Cerebellar cortex (tissue), 1 donor: ENCODE measurements around the gene SPEM2.

Source experiments
- DNase-seq: peaks from one replicate; pipeline ENCODE4 v3.0.0-alpha.2; 2015; ENCODE audit warnings: low spot score

SPEM2 gene

GRCh38 chr17:7425316-7425715 is at the start of gene SPEM2:
TSS of gene SPEM2 (plus strand) at chr17:7425616. CDS start at chr17:7425689, 73 bp downstream.
- no peak for DNase-seq

- no peak for DNase-seq
These were observed 46.3 kb upstream of the SPEM2 start for GRCh38 chr17:7379134-7379533.

GRCh38 chr17:7380321-7380720 is 45.1 kb upstream of the SPEM2 start:
- peak; percentile 47 for DNase-seq

GRCh38 chr17:7380855-7381683 is 44.3 kb upstream of the SPEM2 start, which contains the start of gene TNK1:
TSS of gene TNK1 (plus strand) at chr17:7381089. CDS start at chr17:7382927, 1,838 bp downstream.
- DNase-seq, result peak; percentile 55

GRCh38 chr17:7382901-7383300 is 42.5 kb upstream of the SPEM2 start:
- DNase-seq, result no peak

GRCh38 chr17:7383371-7383741 is 42.1 kb upstream of the SPEM2 start:
- DNase-seq, result no peak

- DNase-seq, result peak; percentile 70
These were observed 41.5 kb upstream of the SPEM2 start for GRCh38 chr17:7383742-7384488.

- DNase-seq, result no peak
These were observed 40.8 kb upstream of the SPEM2 start for GRCh38 chr17:7384489-7385081.

- DNase-seq, result no peak
These were observed 36.6 kb upstream of the SPEM2 start for GRCh38 chr17:7388856-7389255.

- no peak for DNase-seq
These were observed 35.2 kb upstream of the SPEM2 start for GRCh38 chr17:7389924-7390910.

- DNase-seq, result no peak
These were observed 34.1 kb upstream of the SPEM2 start for GRCh38 chr17:7391307-7391706.

- DNase-seq, result no peak
These were observed 32.5 kb upstream of the SPEM2 start for GRCh38 chr17:7392696-7393612.

- no peak for DNase-seq
These were observed 31.6 kb upstream of the SPEM2 start for GRCh38 chr17:7393613-7394451.

- peak; percentile 82 for DNase-seq
These were observed 30.8 kb upstream of the SPEM2 start, which contains the start of gene PLSCR3 for GRCh38 chr17:7394452-7395191. TSS of gene PLSCR3 (minus strand) at chr17:7394525. CDS start at chr17:7394110, 415 bp downstream.

- no peak for DNase-seq
These were observed 29.3 kb upstream of the SPEM2 start for GRCh38 chr17:7396147-7396546.

- DNase-seq, result no peak
These were observed 26.8 kb upstream of the SPEM2 start for GRCh38 chr17:7398612-7399011.

GRCh38 chr17:7403043-7403726 is 22.2 kb upstream of the SPEM2 start:
- no peak for DNase-seq

- DNase-seq, result no peak
These were observed 21.8 kb upstream of the SPEM2 start for GRCh38 chr17:7403727-7403976.
